Tibial artery (tissue), 4 donors: ENCODE data around the gene ATF7IP2.

Source experiments
- DNase-seq, 2 donors: peaks; one replicate each; pipeline ENCODE4 v3.0.0-alpha.2; 2019
- H3K27ac ChIP-seq, 2 donors: fragments of 200-600 bp; sonication (generic) in 1 of 2; 1 replicate in 1 of 2; 2 replicates in 1 of 2; pipeline ENCODE4 v1.5.1; 2018 to 2019; ENCODE audit warnings: mild to moderate bottlenecking in 1 of 2
- H3K27me3 ChIP-seq, 2 donors: fragments of 200-600 bp; sonication (generic) in 1 of 2; one replicate each; pipeline versions ENCODE4 v1.5.1 to v1.6.0; 2016 to 2019
- H3K36me3 ChIP-seq, 3 donors: fragments of 200-600 bp; sonication (generic) in 2 of 3; one replicate each; pipeline ENCODE4 v1.5.1; 2016 to 2019; ENCODE audit warnings: mild to moderate bottlenecking in 2 of 3
- H3K4me1 ChIP-seq, 4 donors: fragments of 200-600 bp; sonication (generic) in 2 of 4; 1 replicate in 3 of 4; 2 replicates in 1 of 4; pipeline ENCODE4 v1.5.1; 2016 to 2019
- H3K4me3 ChIP-seq, 2 donors: fragments of 200-600 bp; sonication (generic) in 1 of 2; 1 replicate in 1 of 2; 2 replicates in 1 of 2; pipeline ENCODE4 v1.5.1; 2018 to 2019; ENCODE audit warnings: mild to moderate bottlenecking in 2 of 2
- H3K9me3 ChIP-seq, 3 donors: fragments of 200-600 bp; sonication (generic) in 1 of 3; one replicate each; pipeline ENCODE4 v1.5.1; 2016 to 2019
- CTCF ChIP-seq, 2 experiments: fragments of 200-600 bp in 1 of 2; fragments of 450-650 bp in 1 of 2; IDR thresholded peaks; one replicate each; pipeline ENCODE4 v1.5.1; 2017 to 2019; ENCODE audit warnings: antibody characterized with exemption in 2 of 2, mild to moderate bottlenecking in 1 of 2, moderate library complexity in 1 of 2
- intact Hi-C: fragments of 100-400 bp; cut with DNase I; formaldehyde crosslinking; loops from one replicate; pipeline ENCODE4 v1.15.0; 2023; ENCODE audit warnings: low total_unique reads

The ATF7IP2 gene

GRCh38 chr16:10529895-10530669 is 144.2 kb downstream of the ATF7IP2 start:
- Histone ChIP-seq H3K4me3 (no peak overlapping the region), H3K27ac (no peak overlapping the region), H3K27me3 (no peaks in the 10 kb centered on the region), H3K4me1 (no peaks in the 10 kb centered on the region), H3K36me3 (peaks cover 45 to 100% (median 69%) of the 10 kb centered on the region in 3 donors), H3K9me3 (no peaks in the 10 kb centered on the region)
- DNase-seq: no peak
- intact Hi-C loops: loop anchor here (10.0 kb wide), 1 partner anchor 305 kb away; no protein-coding TSS in a partner anchor
- TF ChIP-seq CTCF (IDR thresholded peaks at IDR 0.05): no peak

GRCh38 chr16:10530685-10531084 is 144.8 kb downstream of the ATF7IP2 start:
- no peaks in the 10 kb centered on the region for H3K27me3 ChIP-seq
- no peaks in the 10 kb centered on the region for H3K9me3 ChIP-seq
- no peak overlapping the region for H3K27ac ChIP-seq
- H3K36me3 ChIP-seq: peaks cover 47 to 100% (median 69%) of the 10 kb centered on the region in 3 donors
- TF ChIP-seq CTCF (IDR thresholded peaks at IDR 0.05): no peak
- intact Hi-C loops: no loop called here
- no peak overlapping the region for H3K4me3 ChIP-seq
- DNase-seq: no peak
- no peaks in the 10 kb centered on the region for H3K4me1 ChIP-seq

GRCh38 chr16:10531582-10531981 is 145.7 kb downstream of the ATF7IP2 start:
- no peaks in the 10 kb centered on the region for H3K9me3 ChIP-seq
- intact Hi-C loops: no loop called here

More at GRCh38 chr16:10531582-10531981, 145.7 kb downstream of the ATF7IP2 start:
- no peak for TF ChIP-seq CTCF (IDR thresholded peaks at IDR 0.05)
- Histone ChIP-seq H3K4me3 (no peak overlapping the region), H3K4me1 (no peaks in the 10 kb centered on the region), H3K27me3 (no peaks in the 10 kb centered on the region), H3K36me3 (peaks cover 50 to 100% (median 69%) of the 10 kb centered on the region in 3 donors), H3K27ac (no peak overlapping the region)
- DNase-seq: no peak
